Measurements from ENCODE around the gene CCNJL.

DNA sequence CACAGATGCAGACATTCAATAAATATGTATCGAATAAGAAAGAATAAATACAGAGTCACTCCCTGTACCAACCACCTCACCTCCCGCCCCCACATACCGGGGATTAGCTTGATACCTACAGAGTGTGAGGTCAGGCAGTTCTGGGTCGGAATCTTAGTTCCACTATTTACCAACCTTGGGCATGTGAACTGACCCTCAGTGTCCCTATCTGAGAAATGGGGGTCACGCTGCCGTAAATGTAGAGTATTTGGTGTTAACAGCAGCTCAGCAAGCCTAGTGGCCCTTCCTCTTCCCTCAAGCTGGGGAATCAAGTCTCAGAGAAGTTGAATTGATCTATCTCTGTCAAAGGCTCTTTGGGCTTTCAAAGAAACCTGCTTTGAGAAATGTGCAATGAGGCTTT, 25.4 kb downstream of the CCNJL start:
- no peak for TF ChIP-seq POLR2AphosphoS5 (IDR thresholded peaks at IDR 0.05; ENCODE audit: insufficient read depth in 1 of 2, low read depth in 1 of 2)
- no peak for TF ChIP-seq POLR2A (IDR thresholded peaks at IDR 0.05)
- TF ChIP-seq, protein P1, sequence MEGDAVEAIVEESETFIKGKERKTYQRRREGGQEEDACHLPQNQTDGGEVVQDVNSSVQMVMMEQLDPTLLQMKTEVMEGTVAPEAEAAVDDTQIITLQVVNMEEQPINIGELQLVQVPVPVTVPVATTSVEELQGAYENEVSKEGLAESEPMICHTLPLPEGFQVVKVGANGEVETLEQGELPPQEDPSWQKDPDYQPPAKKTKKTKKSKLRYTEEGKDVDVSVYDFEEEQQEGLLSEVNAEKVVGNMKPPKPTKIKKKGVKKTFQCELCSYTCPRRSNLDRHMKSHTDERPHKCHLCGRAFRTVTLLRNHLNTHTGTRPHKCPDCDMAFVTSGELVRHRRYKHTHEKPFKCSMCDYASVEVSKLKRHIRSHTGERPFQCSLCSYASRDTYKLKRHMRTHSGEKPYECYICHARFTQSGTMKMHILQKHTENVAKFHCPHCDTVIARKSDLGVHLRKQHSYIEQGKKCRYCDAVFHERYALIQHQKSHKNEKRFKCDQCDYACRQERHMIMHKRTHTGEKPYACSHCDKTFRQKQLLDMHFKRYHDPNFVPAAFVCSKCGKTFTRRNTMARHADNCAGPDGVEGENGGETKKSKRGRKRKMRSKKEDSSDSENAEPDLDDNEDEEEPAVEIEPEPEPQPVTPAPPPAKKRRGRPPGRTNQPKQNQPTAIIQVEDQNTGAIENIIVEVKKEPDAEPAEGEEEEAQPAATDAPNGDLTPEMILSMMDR (IDR thresholded peaks at IDR 0.05) = no peak

All from vagina (tissue), 2 donors.